Spleen (tissue), 7 donors: ENCODE results near the gene LCORL.

Experiments
- POLR2A ChIP-seq, 3 donors: fragments of 450-650 bp; IDR thresholded peaks; one replicate each; pipeline ENCODE4 v1.5.1; 2017; ENCODE audit warnings: antibody characterized with exemption in 3 of 3, mild to moderate bottlenecking in 1 of 3
- TF ChIP-seq, protein P1 (sequence below), 11 experiments: fragments of 200-600 bp in 7 of 11; fragments of 450-650 bp in 4 of 11; sonication (generic) in 4 of 11; IDR thresholded peaks in 8 of 11; conservative IDR thresholded peaks in 3 of 11; 1 replicate in 7 of 11; 2 replicates in 4 of 11; pipeline versions ENCODE4 v1.4.0 to v1.8.0; 2016 to 2021; ENCODE audit warnings: antibody characterized with exemption in 11 of 11, inconsistent platforms in 4 of 11, mild to moderate bottlenecking in 1 of 11
- donor health status: DM: no; HTN: no; CAD: no; lungs with moderate emphysema.
- donor health status: DM: no; HTN: no; CAD: no.
- donor health status: DM: no; HTN: no; CAD: no.

DNA sequence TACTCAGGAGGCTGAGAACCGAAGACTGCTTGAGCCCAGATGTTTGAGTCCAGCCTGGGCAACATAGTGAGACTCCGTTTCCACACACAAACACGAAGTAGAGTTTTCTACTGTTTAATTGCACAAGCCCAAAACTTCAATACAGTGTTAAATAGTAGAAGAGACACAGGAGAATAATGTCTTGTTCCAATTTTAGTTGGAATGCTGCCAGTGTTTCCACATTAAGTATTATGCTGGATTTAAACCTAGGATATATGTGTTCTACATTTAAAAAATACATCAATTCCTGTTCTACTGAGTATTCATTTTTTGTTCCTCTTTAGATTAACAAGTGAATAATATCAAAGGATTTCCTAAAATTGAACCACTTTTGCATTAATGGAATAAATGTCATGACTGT is 91.3 kb downstream of the LCORL start:
- TF ChIP-seq, protein P1, sequence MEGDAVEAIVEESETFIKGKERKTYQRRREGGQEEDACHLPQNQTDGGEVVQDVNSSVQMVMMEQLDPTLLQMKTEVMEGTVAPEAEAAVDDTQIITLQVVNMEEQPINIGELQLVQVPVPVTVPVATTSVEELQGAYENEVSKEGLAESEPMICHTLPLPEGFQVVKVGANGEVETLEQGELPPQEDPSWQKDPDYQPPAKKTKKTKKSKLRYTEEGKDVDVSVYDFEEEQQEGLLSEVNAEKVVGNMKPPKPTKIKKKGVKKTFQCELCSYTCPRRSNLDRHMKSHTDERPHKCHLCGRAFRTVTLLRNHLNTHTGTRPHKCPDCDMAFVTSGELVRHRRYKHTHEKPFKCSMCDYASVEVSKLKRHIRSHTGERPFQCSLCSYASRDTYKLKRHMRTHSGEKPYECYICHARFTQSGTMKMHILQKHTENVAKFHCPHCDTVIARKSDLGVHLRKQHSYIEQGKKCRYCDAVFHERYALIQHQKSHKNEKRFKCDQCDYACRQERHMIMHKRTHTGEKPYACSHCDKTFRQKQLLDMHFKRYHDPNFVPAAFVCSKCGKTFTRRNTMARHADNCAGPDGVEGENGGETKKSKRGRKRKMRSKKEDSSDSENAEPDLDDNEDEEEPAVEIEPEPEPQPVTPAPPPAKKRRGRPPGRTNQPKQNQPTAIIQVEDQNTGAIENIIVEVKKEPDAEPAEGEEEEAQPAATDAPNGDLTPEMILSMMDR (IDR thresholded peaks at IDR 0.05 in 8 of 11, conservative IDR thresholded peaks at IDR 0.05 in 3 of 11) = no peak
- no peak for TF ChIP-seq POLR2A (IDR thresholded peaks at IDR 0.05)
